Cardiac muscle cell (in vitro differentiated cells and primary cell): ENCODE data around the gene RASGRP3. TPM values are rescaled to one million over a fixed set of nuclear protein-coding genes. Genes with fewer than 3 reads are reported as not detected.
"Not testable (repeated sequence)": the region's sequence is repeated elsewhere in the genome, so short reads cannot be mapped to it uniquely, and the experiment has no call there.

Experiments
- DNase-seq, 2 donors: peaks; one replicate each; pipeline versions ENCODE4 v3.0.0 to v3.0.0-alpha.2; 2010 to 2017; ENCODE audit warnings: low read depth in 1 of 2, low spot score in 1 of 2
- H3K27ac ChIP-seq: fragments of 200-600 bp; sonication (generic); 2 replicates; pipeline ENCODE4 v1.5.1; 2016
- H3K27me3 ChIP-seq: fragments of 200-600 bp; sonication (generic); 2 replicates; pipeline ENCODE4 v1.6.0; 2016; ENCODE audit warnings: control low read depth
- H3K36me3 ChIP-seq: fragments of 200-600 bp; sonication (generic); 2 replicates; pipeline ENCODE4 v1.5.1; 2016; ENCODE audit warnings: control low read depth
- H3K4me1 ChIP-seq: fragments of 200-600 bp; sonication (generic); 2 replicates; pipeline ENCODE4 v1.8.1; 2017; ENCODE audit warnings: low read depth, mild to moderate bottlenecking, mixed run types
- H3K4me3 ChIP-seq: fragments of 200-600 bp; sonication (generic); 2 replicates; pipeline ENCODE4 v1.5.1; 2016; ENCODE audit warnings: mild to moderate bottlenecking
- H3K9me3 ChIP-seq: fragments of 200-600 bp; sonication (generic); 2 replicates; pipeline ENCODE4 v1.5.1; 2017; ENCODE audit warnings: low read depth, mild to moderate bottlenecking, control low read depth
- CTCF ChIP-seq: IDR thresholded peaks from 2 replicates; pipeline ENCODE4 v1.5.1; 2012; ENCODE audit warnings: low read depth, mild to moderate bottlenecking, low read length
- polyA plus RNA-seq: library from polyadenylated mRNA; unstranded; fragments of >200 nt; fragmentation: Nextera tagmentation; extraction: Ambion mirVana; gene quantifications from 2 replicates; pipeline ENCODE4 v1.2.1, GENCODE V29; 2016
- total RNA-seq: library from RNA; depleted of rRNA; stranded (reverse); fragments of >200 nt; gene quantifications from 2 replicates; pipeline ENCODE4 v1.2.3, GENCODE V29; 2016

Gene RASGRP3
- total and polyA plus RNA-seq, 2 experiments from 2014 or later: 19.8 to 21.3 TPM

- no peak for DNase-seq
- H3K9me3 ChIP-seq: no peaks in the 10 kb centered on the region
- no peaks in the 10 kb centered on the region for H3K36me3 ChIP-seq
- H3K27ac ChIP-seq: peak overlapping the region; percentile 83
- peak overlapping the region; percentile 22 for H3K4me3 ChIP-seq
- TF ChIP-seq CTCF: no peak
- H3K27me3 ChIP-seq: no peaks in the 10 kb centered on the region
- peaks cover 24% of the 10 kb centered on the region for H3K4me1 ChIP-seq
Observed at GRCh38 chr2:33458248-33458819, 18.1 kb upstream of the RASGRP3 start.

- H3K36me3 ChIP-seq: no peaks in the 10 kb centered on the region
- H3K27ac ChIP-seq: no peak overlapping the region
- H3K4me3 ChIP-seq: no peak overlapping the region
- no peaks in the 10 kb centered on the region for H3K27me3 ChIP-seq
- DNase-seq: no peak
- no peaks in the 10 kb centered on the region for H3K9me3 ChIP-seq
- H3K4me1 ChIP-seq: peaks cover 24% of the 10 kb centered on the region
- TF ChIP-seq CTCF: no peak
Observed at GRCh38 chr2:33459745-33460144, 16.7 kb upstream of the RASGRP3 start.

GRCh38 chr2:33462512-33462911, 13.9 kb upstream of the RASGRP3 start:
- not testable (repeated sequence) for H3K36me3 ChIP-seq, DNase-seq, H3K9me3 ChIP-seq, H3K27ac ChIP-seq, H3K4me3 ChIP-seq, H3K27me3 ChIP-seq
- peaks cover 12% of the 10 kb centered on the region for H3K4me1 ChIP-seq

GRCh38 chr2:33467413-33467812, 9.0 kb upstream of the RASGRP3 start:
- H3K27ac ChIP-seq: no peak overlapping the region
- TF ChIP-seq CTCF: no peak
- no peaks in the 10 kb centered on the region for H3K4me1 ChIP-seq
- DNase-seq: no peak
- no peak overlapping the region for H3K4me3 ChIP-seq
- no peaks in the 10 kb centered on the region for H3K9me3 ChIP-seq
- H3K27me3 ChIP-seq: no peaks in the 10 kb centered on the region
- no peaks in the 10 kb centered on the region for H3K36me3 ChIP-seq

GRCh38 chr2:33469238-33469637, 7.2 kb upstream of the RASGRP3 start:
- H3K27me3 ChIP-seq: no peaks in the 10 kb centered on the region
- no peak overlapping the region for H3K27ac ChIP-seq
- no peaks in the 10 kb centered on the region for H3K36me3 ChIP-seq
- DNase-seq: no peak
- H3K4me1 ChIP-seq: no peaks in the 10 kb centered on the region
- no peak for TF ChIP-seq CTCF
- H3K4me3 ChIP-seq: no peak overlapping the region
- no peaks in the 10 kb centered on the region for H3K9me3 ChIP-seq

GRCh38 chr2:33475224-33476130, 972 bp upstream of the RASGRP3 start:
- peak; percentile 89 for TF ChIP-seq CTCF
- Histone ChIP-seq H3K4me3 (peak overlapping the region; percentile 26), H3K9me3 (no peaks in the 10 kb centered on the region), H3K27ac (peak overlapping the region; percentile 92), H3K36me3 (no peaks in the 10 kb centered on the region), H3K27me3 (no peaks in the 10 kb centered on the region), H3K4me1 (peaks cover 32% of the 10 kb centered on the region)
- peak; percentile 76 to 82 for DNase-seq
